Stimulated activated CD8-positive, alpha-beta memory T cell treated with anti-CD3 and anti-CD28 coated beads, Interleukin-2, amount 100 ng/mL, for 48 hours (primary cell): ENCODE data around the gene ACTR3C.
"Not testable (repeated sequence)": the region's sequence is repeated elsewhere in the genome, so short reads cannot be mapped to it uniquely, and the experiment has no call there.

ENCODE experiments used
- DNase-seq, 2 donors: peaks; one replicate each; pipeline ENCODE4 v3.0.0-alpha.2; 2020; ENCODE audit warnings: low read depth in 2 of 2

The ACTR3C gene

GRCh38 chr7:150204577-150204976, 118.8 kb downstream of the ACTR3C start:
- not testable (repeated sequence) for DNase-seq

GRCh38 chr7:150202894-150203293, 120.5 kb downstream of the ACTR3C start:
- not testable (repeated sequence) for DNase-seq
